GM10266 (cell line): ENCODE measurements around the gene CTNS.

Experiments used
- DNase-seq: peaks from one replicate; pipeline ENCODE4 v3.0.0; 2012; ENCODE audit errors: extremely low spot score
- TF ChIP-seq, protein P1 (sequence below): IDR thresholded peaks from 2 replicates; pipeline ENCODE4 v1.5.1; 2012; ENCODE audit warnings: mild to moderate bottlenecking, low read depth; ENCODE audit not compliant: control insufficient read depth, insufficient read depth; ENCODE audit errors: missing control alignments

CTNS gene

DNA sequence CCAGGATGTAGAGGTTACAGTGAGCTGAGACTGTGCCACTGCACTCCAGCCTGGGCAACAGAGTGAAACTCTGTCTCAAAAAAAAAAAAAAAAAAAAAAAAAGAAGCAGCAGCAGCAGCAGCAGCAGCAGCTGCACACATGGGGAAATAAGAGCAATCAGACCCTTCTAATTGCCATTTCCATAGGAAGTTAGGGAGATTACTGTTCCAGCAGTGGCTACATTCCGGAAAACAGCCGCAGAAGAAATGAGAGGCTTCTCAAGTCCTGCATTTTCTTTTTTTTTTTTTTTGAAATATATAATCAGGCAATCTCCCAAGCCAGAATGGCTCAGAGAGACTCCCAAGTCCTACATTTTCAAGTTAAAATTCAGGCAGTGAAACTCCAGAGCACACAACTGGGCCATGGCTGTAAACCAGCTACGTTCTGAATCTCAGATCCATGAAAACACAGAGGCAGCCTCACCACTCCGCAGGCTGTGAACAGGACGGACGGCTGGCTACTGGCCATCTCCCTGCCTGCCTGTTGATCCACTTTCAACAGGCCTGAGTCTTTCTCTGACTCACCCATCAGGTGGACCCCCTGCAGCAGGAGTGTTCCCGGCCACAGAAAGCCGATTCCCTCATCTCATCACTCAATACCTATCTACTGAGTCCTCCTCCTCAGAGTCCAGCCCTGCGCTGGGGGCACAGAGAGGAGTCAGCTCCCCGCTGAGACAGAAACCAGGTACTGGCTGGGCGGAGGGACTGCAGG lies 42.3 kb upstream of the CTNS start:
- TF ChIP-seq, protein P1, sequence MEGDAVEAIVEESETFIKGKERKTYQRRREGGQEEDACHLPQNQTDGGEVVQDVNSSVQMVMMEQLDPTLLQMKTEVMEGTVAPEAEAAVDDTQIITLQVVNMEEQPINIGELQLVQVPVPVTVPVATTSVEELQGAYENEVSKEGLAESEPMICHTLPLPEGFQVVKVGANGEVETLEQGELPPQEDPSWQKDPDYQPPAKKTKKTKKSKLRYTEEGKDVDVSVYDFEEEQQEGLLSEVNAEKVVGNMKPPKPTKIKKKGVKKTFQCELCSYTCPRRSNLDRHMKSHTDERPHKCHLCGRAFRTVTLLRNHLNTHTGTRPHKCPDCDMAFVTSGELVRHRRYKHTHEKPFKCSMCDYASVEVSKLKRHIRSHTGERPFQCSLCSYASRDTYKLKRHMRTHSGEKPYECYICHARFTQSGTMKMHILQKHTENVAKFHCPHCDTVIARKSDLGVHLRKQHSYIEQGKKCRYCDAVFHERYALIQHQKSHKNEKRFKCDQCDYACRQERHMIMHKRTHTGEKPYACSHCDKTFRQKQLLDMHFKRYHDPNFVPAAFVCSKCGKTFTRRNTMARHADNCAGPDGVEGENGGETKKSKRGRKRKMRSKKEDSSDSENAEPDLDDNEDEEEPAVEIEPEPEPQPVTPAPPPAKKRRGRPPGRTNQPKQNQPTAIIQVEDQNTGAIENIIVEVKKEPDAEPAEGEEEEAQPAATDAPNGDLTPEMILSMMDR = no peak
- no peak for DNase-seq

DNA sequence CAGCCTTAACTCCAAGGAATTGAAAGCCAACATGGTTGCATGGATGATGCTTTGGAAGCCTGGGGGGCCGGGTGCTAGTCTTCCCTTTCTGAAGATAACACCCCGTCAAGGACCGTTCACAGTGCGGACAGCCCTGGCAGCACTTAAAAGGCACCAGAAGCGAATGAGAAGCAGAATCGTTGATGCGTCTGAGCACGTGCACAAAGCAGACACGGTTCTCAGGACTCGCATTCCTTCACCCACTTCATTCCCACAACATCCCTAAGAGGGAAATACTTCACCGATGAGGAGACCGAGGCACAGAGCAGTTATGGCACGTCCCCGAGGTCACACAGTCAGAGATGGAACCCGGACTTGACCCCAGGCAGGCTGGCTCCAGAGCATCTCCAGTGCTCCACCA lies 41.6 kb upstream of the CTNS start:
- TF ChIP-seq, protein P1 = no peak
- no peak for DNase-seq

DNA sequence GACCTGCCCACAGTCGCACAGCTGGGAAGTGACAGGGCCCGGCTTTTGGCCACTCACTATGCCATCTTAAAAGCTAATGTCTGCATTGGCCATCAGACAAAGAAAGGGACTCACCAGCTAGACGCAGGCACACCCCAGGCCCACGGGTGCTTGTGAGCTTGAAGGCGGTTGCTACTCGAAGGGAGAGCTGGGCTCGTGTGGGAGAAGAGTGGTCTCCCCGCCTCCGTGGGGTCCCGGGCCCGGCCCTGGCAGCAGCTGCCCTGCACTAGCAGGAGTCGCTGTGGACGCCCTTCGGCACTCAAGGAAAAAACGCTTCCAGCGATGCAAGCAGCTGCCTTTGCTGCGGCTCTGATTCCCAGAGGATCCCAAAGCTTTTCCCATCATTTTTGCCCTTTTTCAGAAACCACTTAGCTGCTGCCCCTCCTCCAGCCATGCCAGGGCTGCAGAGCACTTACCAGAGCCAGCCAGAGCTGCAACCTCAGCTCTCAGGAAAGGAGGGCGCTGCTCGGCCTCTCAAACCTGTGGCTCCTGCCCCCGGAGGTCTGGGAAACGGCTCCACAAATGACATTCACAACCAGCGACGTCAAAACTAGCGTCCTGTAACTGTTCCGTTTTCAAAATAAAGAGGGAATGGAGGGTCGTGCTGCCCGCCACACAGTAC lies 39.6 kb upstream of the CTNS start:
- TF ChIP-seq, protein P1 = no peak
- no peak for DNase-seq

DNA sequence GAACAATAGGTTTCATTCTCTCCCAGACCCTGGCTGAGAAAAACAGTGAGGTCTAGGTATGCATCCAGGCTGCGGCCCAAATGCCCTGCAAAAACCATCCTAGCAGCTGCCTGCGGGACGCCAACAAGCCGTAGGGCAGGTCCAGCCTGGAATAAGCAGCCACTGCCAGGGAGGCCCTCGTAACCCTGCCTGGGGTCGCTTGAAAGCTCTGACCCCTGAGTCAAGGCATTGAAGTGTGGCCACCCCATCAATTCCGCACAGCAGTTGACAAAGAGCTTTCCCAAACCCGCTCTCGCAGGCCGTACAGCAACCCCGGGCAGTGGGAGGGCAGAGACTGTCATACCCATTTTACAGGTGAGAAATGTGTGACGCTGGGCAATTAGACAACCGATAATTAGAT lies 38.5 kb upstream of the CTNS start:
- no peak for DNase-seq
- TF ChIP-seq, protein P1 = no peak

DNA sequence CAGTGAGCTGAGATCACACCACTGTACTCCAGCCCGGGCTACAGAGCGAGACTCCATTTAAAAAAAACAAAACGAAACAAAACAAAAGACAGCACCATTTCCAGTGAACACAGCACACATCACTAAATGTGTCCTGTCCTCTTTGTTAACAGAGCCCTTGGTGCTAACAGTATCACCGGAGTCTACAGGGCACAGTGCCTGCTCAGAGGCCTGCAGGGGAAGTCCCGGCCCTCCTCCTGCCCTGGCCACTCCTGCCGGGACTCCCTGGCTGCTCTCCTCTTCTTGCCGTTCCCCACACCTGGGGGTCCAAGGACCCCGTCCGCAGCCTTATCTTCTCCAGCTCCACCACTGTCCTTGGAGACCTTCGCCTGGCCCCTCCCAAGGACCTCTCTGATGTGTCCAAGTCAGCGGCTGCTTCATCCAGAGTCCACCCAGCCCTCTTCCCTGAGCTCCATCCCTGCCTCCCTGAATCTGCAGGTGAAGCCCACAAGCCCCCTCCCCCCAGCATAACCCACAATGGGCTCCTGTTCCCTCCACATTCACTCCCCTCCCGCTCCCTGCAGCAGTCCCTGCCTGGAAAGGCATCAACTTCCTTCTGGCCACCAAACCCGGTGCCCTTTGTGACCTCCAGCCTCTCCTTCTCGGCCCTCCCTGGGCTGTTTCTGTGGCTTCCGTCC lies 35.9 kb upstream of the CTNS start:
- no peak for DNase-seq
- TF ChIP-seq, protein P1 = no peak

DNA sequence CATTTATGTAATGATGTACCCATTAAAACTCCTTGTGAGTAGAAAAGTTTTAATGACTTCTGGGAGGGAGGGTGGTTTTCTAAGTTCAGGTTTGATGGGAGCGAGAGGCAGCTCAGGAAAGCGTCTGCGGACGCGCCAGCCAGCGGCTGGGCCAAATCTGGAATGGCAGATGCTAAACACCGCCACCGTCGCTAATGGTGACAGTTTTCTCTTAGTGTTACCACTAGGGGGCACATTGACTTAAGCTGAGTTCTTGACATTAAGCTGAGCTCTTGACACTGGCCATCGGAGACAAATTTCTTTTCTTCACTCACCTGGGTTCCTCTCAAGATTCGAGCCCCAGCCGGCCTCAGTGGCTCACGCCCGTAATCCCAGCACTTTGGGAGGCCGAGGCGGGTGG lies 34.1 kb upstream of the CTNS start:
- TF ChIP-seq, protein P1 = peak; percentile 41
- DNase-seq = no peak

DNA sequence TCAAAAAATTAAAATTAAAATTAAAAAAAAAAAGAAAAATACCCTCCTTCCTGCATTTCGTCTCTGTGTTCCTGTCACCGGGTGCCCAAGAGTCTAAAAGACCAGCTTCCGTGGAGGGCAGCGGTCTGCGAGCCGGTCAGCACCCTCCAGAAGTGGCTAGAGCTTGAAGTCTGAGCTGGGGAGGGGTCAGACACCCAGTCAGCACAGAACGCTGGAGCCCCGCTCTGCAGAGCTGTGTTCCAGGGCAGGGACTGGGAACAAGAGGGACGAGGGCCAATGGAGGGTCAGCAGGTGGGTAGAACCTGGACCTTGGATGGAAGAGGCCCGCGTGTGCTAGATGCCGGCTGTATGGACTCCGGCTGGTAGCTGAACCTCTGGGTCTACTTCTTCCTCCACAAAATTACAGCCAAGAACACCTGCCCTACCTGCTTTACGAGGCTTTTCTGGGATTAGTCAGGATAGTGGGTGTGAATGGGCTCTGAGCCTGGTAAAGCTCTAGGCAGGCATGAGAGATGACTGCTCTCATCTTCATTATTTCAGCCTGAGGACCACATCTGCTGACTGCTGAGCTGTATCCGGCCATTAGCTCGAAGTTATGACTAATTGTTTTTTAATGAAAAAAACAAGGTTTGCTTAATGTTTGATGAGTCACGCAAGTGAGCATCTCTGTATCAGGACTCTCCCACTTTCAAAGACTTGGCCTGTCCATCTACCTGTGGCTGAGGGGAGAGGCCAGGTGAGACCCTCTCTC lies 33.3 kb upstream of the CTNS start:
- no peak for DNase-seq
- TF ChIP-seq, protein P1 = no peak
